DMS79 (cell line): Measurements from ENCODE around the gene TSGA10IP.

Source experiments
- DNase-seq: peaks from one replicate; lab custom pipeline; 2025; lab: John Stamatoyannopoulos, UW

The TSGA10IP gene

GRCh38 chr11:65977621-65978390, 32.5 kb downstream of the TSGA10IP start:
- DNase-seq = no peak

GRCh38 chr11:65978391-65979238, 33.3 kb downstream of the TSGA10IP start:
- no peak for DNase-seq

DNA sequence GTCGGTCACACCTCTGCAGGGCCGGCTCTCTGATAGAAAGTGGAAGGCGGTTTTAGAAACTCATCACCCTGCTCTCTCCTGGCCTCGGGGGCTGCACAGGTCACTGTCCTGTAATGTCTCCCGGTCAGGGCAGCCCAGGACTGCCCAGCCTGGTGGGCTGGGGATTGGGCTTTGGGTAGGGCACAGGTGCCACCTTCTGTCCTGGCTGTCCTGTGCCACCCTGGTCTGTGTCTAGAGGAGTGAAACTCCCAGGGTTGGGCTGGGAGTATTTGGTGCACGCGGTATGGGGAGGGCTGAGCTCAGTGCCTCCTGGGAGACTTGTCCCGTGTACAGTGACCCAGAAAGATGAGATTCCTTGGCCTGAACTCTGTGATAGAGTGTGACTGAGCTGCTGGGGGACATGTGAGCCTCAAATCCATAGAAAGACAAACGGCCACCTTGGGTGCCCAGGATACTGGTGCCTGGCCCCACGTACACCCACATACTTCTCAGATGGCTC, 34.0 kb downstream of the TSGA10IP start:
- no peak for DNase-seq

DNA sequence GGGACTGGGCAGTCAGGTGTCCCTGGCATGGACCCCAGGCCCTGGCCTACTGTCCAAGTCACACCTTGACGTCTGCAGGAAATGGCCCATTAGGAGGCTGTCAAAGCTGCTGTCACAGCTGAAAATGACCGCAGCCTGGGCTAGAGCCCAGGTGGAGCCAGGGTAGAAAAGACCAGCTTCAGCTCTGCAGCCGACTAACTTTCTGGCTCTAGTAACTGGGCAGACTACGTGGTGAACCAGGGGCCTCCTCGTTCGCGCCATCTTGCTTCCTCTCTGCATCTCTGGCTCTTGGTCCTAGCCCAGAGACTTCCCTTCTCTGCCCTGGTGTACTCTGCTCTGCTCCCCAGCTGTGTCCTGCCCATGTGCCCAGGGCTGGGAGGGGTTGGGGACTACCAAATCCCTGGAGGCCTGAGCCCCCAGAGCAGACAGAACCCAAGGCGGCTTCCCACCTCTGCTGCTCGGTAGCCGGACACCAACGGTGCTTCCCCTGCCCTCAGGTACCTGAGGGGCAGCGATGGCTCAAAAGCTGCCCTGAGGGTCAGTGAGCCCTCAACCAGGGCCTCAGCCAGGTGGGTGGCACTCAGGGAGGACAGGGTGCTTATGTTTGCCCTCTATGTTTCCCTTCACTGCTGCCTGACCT, 35.9 kb downstream of the TSGA10IP start:
- DNase-seq = no peak

DNA sequence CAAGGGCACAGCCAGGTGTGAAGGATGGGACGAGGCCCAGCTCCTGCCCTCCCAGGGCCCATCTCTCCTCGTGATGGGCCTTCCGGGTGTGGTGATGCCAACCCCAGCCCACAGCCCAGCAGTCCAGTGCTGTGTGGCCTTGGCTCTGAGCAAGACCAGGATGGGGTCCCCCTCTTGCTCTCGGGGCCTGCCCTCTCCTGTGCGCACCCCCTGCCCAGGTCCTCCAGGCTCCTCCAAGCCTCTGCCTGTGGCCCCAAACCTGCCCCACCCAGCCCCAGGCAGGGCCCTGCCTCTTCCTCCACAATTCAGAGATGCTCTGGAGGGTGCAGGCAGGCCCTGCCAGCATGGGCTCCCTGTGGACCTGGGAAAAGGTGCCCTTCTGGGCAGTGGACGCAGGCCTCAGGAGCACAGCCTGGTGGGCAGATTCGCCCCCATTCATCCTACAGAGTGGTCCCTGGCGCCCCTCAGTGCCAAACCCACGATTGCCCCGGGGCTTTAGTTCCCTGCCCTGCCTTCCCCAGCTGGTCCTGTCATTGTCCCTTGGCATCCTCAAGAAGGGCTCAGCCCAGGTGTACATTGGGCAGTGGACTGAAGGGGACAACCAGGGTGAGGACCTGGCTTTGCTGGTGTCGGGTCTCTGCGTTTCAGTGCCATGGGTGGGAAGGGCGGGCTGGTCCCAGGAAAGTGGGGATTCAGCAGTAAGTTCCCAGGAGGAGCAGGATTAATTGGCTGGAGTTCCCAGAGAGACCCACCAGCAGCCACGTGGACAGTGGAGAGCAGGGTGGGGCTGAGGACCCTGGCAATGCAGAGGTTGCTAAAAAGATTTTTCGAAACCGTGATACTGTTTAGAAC, 36.9 kb downstream of the TSGA10IP start:
- no peak for DNase-seq

- DNase-seq = no peak
Measured at GRCh38 chr11:65982824-65983588, 37.7 kb downstream of the TSGA10IP start.

GRCh38 chr11:65983589-65983987, 38.3 kb downstream of the TSGA10IP start:
- DNase-seq = no peak

DNA sequence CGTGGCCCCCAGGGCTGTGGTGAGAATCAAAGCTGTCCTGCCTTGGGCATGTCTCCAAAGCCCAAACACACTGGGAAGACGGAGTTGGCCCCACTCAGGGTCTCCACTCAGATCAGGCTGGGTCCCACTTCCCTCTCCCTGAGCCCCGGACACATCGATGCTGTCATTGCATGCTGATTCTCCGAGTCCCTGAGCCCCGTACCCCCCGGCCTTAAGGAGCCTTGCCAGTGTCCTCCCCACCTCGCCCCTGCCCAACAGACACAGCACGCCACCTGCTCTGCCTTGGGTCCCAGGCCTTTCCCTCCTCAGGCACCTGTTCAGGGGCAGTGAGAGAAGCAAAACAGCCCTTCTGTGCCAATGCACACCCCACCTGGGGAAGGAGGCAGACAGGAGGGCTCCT, 42.1 kb downstream of the TSGA10IP start:
- no peak for DNase-seq

DNA sequence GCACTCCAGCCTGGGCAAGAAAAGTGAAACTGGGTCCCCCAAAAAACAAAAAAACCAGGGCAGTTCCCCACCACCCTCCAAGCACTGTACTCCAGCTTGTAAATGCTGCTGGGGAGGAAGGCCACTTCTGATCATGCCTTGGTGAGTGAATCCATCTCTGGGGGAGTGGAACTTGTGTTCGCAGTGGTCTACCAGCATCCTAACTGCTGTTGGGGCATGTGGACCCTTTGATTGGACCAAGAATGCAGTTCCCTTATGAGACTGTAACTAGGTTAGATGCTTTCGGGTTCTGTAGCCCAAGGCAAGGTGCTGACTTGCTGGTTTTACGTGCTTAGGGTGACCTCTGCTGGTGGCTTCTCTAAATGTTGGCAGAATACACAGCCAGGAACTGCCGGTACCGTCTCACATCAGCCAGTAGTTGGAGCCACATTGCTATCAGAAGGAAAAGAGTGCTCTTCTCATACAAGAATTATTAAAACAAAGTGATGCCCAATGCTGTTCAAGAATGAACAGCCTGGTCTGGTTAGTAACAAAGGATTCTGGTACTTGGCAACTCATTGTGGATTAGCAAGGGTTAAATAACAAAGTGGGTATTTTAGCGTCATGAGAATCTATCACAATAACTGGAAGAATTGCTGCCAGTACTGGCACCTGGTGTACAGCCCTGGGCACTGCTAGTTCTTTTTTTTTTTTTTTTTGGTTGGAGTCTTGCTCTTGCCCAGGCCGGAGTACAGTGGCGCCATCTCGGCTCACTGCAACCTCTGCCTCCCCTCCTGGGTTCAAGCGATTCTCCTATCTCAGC, 43.7 kb downstream of the TSGA10IP start:
- DNase-seq = peak; percentile 90

GRCh38 chr11:65992056-65992455, 46.8 kb downstream of the TSGA10IP start:
- DNase-seq = no peak

DNA sequence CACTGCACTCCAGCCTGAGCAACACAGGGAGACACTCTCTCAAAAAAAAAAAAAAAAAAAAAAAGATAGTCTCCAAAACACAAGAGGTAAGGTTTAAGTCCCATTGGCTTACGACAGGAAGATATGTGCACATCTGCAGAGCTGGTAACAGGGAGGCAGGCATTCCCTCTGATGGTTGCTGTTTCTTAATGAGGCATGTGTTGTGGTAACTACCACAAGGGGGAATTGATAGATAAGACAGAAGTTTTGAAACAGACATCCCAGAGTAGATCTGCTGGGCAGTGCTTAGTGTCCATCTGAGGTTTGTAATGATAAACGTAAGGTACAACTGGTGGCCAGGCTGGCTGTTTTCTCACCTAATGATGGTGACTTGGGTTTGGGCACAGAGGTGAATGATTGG, 52.0 kb downstream of the TSGA10IP start:
- no peak for DNase-seq

- DNase-seq = peak; percentile 96
Measured at GRCh38 chr11:66001942-66002647, 56.8 kb downstream of the TSGA10IP start, which contains the start of the genes BANF1 and EIF1AD. Gene BANF1, plus strand, starts transcription at chr11:66002503. Its CDS starts 748 bp downstream, at chr11:66003251. Gene EIF1AD, minus strand, starts transcription at chr11:66002157. Its CDS starts 1,768 bp downstream, at chr11:66000389.

GRCh38 chr11:66002648-66003225, 57.5 kb downstream of the TSGA10IP start:
- no peak for DNase-seq

DNA sequence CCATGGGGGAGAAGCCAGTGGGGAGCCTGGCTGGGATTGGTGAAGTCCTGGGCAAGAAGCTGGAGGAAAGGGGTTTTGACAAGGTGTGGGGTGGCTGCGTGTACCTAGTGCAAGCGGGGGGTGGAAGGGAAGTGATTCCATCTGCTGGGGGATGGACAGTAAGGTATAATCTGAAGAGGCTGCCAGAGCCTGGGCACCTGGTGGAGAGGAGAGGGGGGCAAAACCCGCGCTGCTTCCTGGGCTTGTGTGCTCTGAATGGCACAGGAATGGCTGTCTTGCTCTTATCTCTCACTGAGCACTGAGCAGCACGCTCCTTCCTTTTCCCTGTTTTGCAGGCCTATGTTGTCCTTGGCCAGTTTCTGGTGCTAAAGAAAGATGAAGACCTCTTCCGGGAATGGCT, 58.0 kb downstream of the TSGA10IP start:
- DNase-seq = no peak

DNA sequence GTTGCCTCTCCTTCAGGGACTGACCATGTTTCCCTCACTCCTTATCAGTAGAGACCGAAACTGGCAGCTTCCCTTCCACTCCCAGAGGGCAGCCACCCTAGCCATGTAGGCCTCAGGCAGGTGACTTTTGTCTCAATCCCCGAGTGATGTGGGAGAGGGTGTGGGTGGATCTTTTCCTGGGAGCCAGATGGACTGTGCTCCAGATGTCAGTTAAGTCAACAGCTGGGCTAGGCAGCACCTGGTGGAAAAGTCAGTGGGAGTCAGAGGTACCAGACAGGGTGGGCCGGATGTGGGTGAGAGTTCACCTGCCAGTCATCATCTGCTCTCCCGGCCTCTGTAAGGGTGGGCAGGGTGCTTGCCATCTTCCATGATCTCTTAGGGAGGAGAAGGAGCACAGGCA, 58.9 kb downstream of the TSGA10IP start:
- DNase-seq = no peak

GRCh38 chr11:66006134-66006890, 61.0 kb downstream of the TSGA10IP start:
- no peak for DNase-seq

DNA sequence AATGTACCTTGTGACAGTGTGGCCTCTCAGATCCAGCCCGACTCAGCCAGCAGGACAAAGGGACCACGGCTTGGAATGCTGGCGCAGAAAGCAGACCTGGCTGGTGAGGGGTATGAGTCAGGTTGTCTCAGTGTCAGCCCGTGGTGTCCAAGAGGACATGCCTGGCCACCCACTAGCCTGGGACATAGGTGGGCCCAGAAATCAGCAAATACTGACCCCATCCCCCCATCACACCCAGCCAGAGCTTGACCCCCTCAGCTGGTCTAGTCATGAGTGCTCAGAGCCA, 61.6 kb downstream of the TSGA10IP start:
- no peak for DNase-seq

- DNase-seq = no peak
Measured at GRCh38 chr11:66007201-66007634, 61.9 kb downstream of the TSGA10IP start.
